Vagina (tissue), 2 donors: Measurements from ENCODE around the gene CBFA2T2. TPM values are rescaled to one million over a fixed set of nuclear protein-coding genes. Genes with fewer than 3 reads are reported as not detected.
"Not testable (repeated sequence)": the region's sequence is repeated elsewhere in the genome, so short reads cannot be mapped to it uniquely, and the experiment has no call there.

Source experiments
- DNase-seq, 2 donors: peaks; one replicate each; pipeline ENCODE4 v3.0.0-alpha.2; 2017; ENCODE audit errors: extremely low spot score in 2 of 2
- H3K27ac ChIP-seq: fragments of 200-600 bp; sonication (generic); one replicate; pipeline ENCODE4 v1.5.1; 2019
- H3K27me3 ChIP-seq: fragments of 200-600 bp; sonication (generic); one replicate; pipeline ENCODE4 v1.5.1; 2019
- H3K36me3 ChIP-seq, 2 donors: fragments of 200-600 bp; sonication (generic); one replicate each; pipeline ENCODE4 v1.5.1; 2017 to 2019
- H3K4me1 ChIP-seq: fragments of 200-600 bp; sonication (generic); one replicate; pipeline ENCODE4 v1.5.1; 2019
- H3K4me3 ChIP-seq, 2 donors: fragments of 200-600 bp; sonication (generic); 1 replicate in 1 of 2; 2 replicates in 1 of 2; pipeline ENCODE4 v1.5.1; 2016 to 2019
- H3K9me3 ChIP-seq: fragments of 200-600 bp; sonication (generic); one replicate; pipeline ENCODE4 v1.5.1; 2019
- POLR2A ChIP-seq, 2 donors: fragments of 450-650 bp; IDR thresholded peaks; one replicate each; pipeline ENCODE4 v1.6.1; 2017; ENCODE audit warnings: antibody characterized with exemption in 2 of 2, mild to moderate bottlenecking in 2 of 2, moderate library complexity in 2 of 2
- POLR2AphosphoS5 ChIP-seq, 2 donors: sonication (generic); formaldehyde crosslinking; IDR thresholded peaks; one replicate each; pipeline ENCODE4 v1.9.0; 2017; ENCODE audit warnings: antibody characterized with exemption in 2 of 2, mild to moderate bottlenecking in 2 of 2, low read depth in 1 of 2; ENCODE audit not compliant: insufficient read depth in 1 of 2
- intact Hi-C: fragments of 100-400 bp; cut with DNase I; formaldehyde crosslinking; loops from one replicate; pipeline ENCODE4 v1.15.1; 2023
- total RNA-seq: library from RNA; depleted of rRNA; stranded (reverse); fragments of >200 nt; gene quantifications from one replicate; pipeline ENCODE4 v1.2.3, GENCODE V29; 2016
- TF ChIP-seq, protein P1 (sequence below), 3 experiments: fragments of 450-650 bp in 2 of 3; fragments of 200-600 bp in 1 of 3; sonication (generic) in 1 of 3; IDR thresholded peaks; one replicate each; pipeline ENCODE4 v1.5.1; 2017 to 2019; ENCODE audit warnings: antibody characterized with exemption in 3 of 3, mild to moderate bottlenecking in 2 of 3, moderate library complexity in 2 of 3

CBFA2T2 gene
- total RNA-seq, 1 donor from 2014 or later = 34.9 TPM

DNA sequence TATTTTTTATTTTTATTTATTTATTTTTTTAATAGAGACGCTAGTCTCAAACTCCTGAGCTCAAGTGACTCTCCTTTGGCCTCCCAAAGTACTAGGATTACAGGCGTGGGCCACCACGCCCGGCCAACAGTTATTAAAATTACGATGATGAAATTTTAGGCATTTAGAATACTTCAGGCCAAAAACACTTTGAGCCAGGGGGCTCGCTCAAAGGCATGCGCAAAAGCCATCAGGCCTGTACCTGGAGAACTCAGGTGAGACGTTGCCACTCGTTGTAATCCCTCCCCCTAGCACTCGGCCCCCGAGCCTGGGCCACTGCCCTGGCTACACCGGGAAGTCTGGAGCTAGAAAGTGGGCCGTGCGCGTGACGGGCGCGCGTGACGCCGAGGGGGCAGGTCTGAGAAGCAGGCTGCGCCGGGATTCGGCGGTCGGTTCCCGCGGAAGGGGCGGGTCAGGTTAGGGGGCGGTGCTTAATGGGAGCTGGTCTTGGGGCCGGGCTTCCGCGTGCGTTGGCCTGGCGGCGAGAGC lies 337 bp upstream of the CBFA2T2 start:
- Histone ChIP-seq H3K27ac (peak overlapping the region; percentile 95), H3K36me3 (no peaks in the 10 kb centered on the region), H3K4me1 (peaks cover 42% of the 10 kb centered on the region), H3K9me3 (no peaks in the 10 kb centered on the region), H3K4me3 (peak overlapping the region; percentile 34 to 96), H3K27me3 (no peaks in the 10 kb centered on the region)
- TF ChIP-seq POLR2A (IDR thresholded peaks at IDR 0.05) (peak in 1 of 2 donors; percentile 97), POLR2AphosphoS5 (IDR thresholded peaks at IDR 0.05; ENCODE audit: insufficient read depth in 1 of 2, low read depth in 1 of 2) (peak; percentile 95 to 99)
- TF ChIP-seq, protein P1, sequence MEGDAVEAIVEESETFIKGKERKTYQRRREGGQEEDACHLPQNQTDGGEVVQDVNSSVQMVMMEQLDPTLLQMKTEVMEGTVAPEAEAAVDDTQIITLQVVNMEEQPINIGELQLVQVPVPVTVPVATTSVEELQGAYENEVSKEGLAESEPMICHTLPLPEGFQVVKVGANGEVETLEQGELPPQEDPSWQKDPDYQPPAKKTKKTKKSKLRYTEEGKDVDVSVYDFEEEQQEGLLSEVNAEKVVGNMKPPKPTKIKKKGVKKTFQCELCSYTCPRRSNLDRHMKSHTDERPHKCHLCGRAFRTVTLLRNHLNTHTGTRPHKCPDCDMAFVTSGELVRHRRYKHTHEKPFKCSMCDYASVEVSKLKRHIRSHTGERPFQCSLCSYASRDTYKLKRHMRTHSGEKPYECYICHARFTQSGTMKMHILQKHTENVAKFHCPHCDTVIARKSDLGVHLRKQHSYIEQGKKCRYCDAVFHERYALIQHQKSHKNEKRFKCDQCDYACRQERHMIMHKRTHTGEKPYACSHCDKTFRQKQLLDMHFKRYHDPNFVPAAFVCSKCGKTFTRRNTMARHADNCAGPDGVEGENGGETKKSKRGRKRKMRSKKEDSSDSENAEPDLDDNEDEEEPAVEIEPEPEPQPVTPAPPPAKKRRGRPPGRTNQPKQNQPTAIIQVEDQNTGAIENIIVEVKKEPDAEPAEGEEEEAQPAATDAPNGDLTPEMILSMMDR (IDR thresholded peaks at IDR 0.05) = no peak
- intact Hi-C loops = no loop called here
- peak; percentile 98 for DNase-seq

DNA sequence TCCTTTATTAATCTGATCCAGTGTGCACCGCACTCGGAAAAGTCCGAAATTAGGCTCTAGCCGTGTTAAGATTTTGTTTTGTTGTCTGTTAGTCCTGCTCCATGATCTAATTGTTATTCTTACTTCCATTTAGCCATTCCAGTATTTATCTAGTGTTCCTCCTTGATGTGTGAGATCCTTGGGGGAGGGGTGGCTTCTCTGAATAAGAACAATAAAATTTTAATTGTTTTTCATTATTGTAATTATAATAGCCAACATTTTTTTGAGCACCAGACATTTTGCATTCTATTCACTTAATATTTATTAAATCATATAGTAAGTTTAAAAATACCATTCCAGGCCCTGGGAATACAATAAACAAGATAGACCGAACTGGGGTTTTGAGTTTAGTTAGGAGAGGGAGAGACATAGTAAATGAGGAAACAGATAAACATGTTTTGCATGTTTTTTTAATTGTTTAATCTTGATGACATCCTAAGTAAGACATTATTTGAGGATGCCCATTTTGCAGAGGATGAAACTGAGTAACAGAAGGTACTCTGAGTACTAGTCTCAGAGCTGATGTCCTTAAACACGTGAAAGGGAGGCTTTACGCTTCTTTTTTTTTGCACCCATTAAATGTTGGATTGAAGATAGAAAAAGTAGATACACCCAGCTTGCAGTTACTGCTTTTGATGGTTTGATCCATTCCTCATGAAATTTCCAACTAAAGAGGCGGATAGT lies 1.2 kb downstream of the CBFA2T2 start:
- peak overlapping the region; percentile 85 to 96 for H3K4me3 ChIP-seq
- intact Hi-C loops = no loop called here
- H3K27me3 ChIP-seq = no peaks in the 10 kb centered on the region
- H3K4me1 ChIP-seq = peaks cover 42% of the 10 kb centered on the region
- DNase-seq = no peak
- peak overlapping the region; percentile 95 for H3K27ac ChIP-seq
- no peak for TF ChIP-seq POLR2A (IDR thresholded peaks at IDR 0.05)
- TF ChIP-seq, protein P1 (IDR thresholded peaks at IDR 0.05) = no peak
- no peak for TF ChIP-seq POLR2AphosphoS5 (IDR thresholded peaks at IDR 0.05; ENCODE audit: insufficient read depth in 1 of 2, low read depth in 1 of 2)
- no peaks in the 10 kb centered on the region for H3K9me3 ChIP-seq
- no peaks in the 10 kb centered on the region for H3K36me3 ChIP-seq

DNA sequence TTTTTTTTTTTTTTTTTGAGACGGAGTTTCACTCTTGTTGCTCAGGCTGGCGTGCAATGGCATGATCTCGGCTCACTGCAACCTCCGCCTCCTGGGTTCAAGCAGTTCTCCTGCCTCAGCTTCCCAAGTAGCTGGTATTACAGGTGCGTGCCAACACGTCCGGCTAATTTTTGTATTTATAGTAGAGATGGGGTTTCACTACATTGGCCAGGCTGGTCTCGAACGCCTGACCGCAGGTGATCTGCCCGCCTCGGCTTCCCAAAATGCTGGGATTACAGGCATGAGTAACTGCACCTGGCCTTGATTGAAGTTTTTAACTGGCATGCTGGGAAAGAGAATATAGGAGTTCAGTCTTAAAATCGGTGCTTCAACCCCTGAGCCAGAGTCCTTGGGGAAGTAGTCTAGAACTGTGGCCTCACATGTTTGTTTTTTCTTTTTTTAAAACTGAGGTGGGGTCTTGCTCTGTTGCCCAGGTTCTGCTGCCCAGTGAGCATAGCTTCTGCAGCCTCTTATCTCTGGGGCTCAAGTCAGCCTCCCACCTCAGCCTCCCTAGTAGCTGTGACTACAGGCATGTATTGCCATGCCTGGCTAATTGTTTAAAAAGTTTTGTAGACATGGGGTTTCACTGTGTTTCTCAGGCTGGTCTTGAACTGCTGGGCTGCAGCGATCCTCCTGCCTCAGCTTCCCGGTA lies 3.3 kb downstream of the CBFA2T2 start:
- TF ChIP-seq, protein P1 (IDR thresholded peaks at IDR 0.05) = no peak
- TF ChIP-seq POLR2A (IDR thresholded peaks at IDR 0.05) (no peak), POLR2AphosphoS5 (IDR thresholded peaks at IDR 0.05; ENCODE audit: insufficient read depth in 1 of 2, low read depth in 1 of 2) (no peak)
- no peaks in the 10 kb centered on the region for H3K27me3 ChIP-seq
- intact Hi-C loops = no loop called here
- no peaks in the 10 kb centered on the region for H3K9me3 ChIP-seq
- no peaks in the 10 kb centered on the region for H3K36me3 ChIP-seq
- H3K4me3 ChIP-seq = no peak overlapping the region
- no peak overlapping the region for H3K27ac ChIP-seq
- DNase-seq = no peak
- peaks cover 42% of the 10 kb centered on the region for H3K4me1 ChIP-seq

DNA sequence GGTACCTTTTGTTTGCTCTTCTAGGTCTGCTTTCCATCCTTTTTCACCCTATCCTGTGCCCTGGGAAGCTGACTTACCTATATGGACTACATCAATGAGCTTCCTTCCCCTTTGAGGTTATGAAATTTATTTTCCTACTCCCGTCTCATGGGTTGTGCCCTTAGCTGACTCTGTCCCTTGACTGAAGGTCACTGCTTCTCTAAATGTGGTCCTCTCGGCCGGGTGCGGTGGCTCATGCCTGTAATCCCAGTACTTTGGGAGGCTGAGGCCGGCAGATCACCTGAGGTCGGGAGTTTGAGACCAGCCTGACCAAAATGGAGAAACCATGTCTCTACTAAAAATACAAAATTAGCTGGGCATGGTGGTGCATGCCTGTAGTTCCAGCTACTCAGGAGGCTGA lies 6.9 kb downstream of the CBFA2T2 start:
- intact Hi-C loops = not testable (repeated sequence)

DNA sequence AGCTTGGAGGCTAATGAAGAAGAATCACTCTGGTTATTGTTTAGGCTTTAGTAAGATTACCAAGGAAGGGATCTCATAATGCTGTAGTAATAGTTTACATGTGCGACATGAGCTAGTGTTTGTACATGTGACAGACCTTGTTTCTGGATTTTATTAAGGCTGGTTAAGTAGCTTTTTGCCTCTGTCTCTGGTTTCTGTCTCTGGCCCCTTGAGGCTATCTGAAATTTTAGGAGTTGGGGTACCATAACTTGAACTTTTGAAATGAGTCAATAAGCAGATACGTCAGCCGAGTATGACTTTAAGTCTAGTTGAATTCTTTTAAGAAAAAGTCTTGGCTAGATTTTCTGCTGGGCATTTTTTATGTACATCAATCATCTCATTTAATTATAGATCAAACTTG lies 9.5 kb downstream of the CBFA2T2 start:
- intact Hi-C loops = no loop called here
- H3K36me3 ChIP-seq = no peaks in the 10 kb centered on the region
- no peak overlapping the region for H3K27ac ChIP-seq
- no peak for DNase-seq
- H3K9me3 ChIP-seq = no peaks in the 10 kb centered on the region
- no peaks in the 10 kb centered on the region for H3K27me3 ChIP-seq
- H3K4me1 ChIP-seq = peaks cover 21% of the 10 kb centered on the region
- H3K4me3 ChIP-seq = no peak overlapping the region
- TF ChIP-seq, protein P1 (IDR thresholded peaks at IDR 0.05) = no peak
- TF ChIP-seq POLR2A (IDR thresholded peaks at IDR 0.05) (no peak), POLR2AphosphoS5 (IDR thresholded peaks at IDR 0.05; ENCODE audit: insufficient read depth in 1 of 2, low read depth in 1 of 2) (no peak)

More for the DNA sequence above, 6.9 kb downstream of the CBFA2T2 start:
- peaks cover 43% of the 10 kb centered on the region for H3K4me1 ChIP-seq
- not testable (repeated sequence) for H3K9me3 ChIP-seq, H3K27me3 ChIP-seq, H3K27ac ChIP-seq, H3K36me3 ChIP-seq, DNase-seq, H3K4me3 ChIP-seq
